Dendritic cell treated with granulocyte-macrophage colony-stimulating factor and Interleukin-4, amounts not matched to agents 40 ng/mL and 50 ng/mL, for 4 days (primary cell): ENCODE measurements around the gene ANKRD28.
"Not testable (repeated sequence)": the region's sequence is repeated elsewhere in the genome, so short reads cannot be mapped to it uniquely, and the experiment has no call there.

Experiments
- H3K27ac Mint-ChIP-seq: one replicate; pipeline ENCODE4 v1.8.0; 2022; ENCODE audit warnings: mild to moderate bottlenecking, mixed read lengths
- H3K27me3 Mint-ChIP-seq: one replicate; pipeline ENCODE4 v1.8.0; 2022; ENCODE audit warnings: mild to moderate bottlenecking, mixed read lengths
- H3K36me3 Mint-ChIP-seq: one replicate; pipeline ENCODE4 v1.8.0; 2022; ENCODE audit warnings: low read depth, mixed read lengths
- H3K4me1 Mint-ChIP-seq: one replicate; pipeline ENCODE4 v1.8.0; 2022; ENCODE audit warnings: low read depth, mixed read lengths
- H3K4me3 Mint-ChIP-seq: one replicate; pipeline ENCODE4 v1.8.0; 2022; ENCODE audit warnings: mild to moderate bottlenecking, moderate library complexity, mixed read lengths
- H3K9me3 Mint-ChIP-seq: one replicate; pipeline ENCODE4 v1.8.0; 2022; ENCODE audit warnings: mixed read lengths
- intact Hi-C: fragments of 100-400 bp; cut with micrococcal nuclease; formaldehyde crosslinking; loops from one replicate; pipeline ENCODE4 v1.15.0; 2022

ANKRD28 gene

GRCh38 chr3:15750143-15750542 lies 47.6 kb downstream of the ANKRD28 start:
- H3K9me3 Mint-ChIP-seq = peaks cover 12% of the 10 kb centered on the region
- H3K36me3 Mint-ChIP-seq = peaks cover 7% of the 10 kb centered on the region
- H3K4me3 Mint-ChIP-seq = no peak overlapping the region
- intact Hi-C loops = no loop called here
- no peak overlapping the region for H3K27ac Mint-ChIP-seq
- no peaks in the 10 kb centered on the region for H3K27me3 Mint-ChIP-seq
- no peaks in the 10 kb centered on the region for H3K4me1 Mint-ChIP-seq

GRCh38 chr3:15745896-15746295 lies 51.9 kb downstream of the ANKRD28 start:
- intact Hi-C loops, H3K27me3 Mint-ChIP-seq, H3K4me1 Mint-ChIP-seq, H3K27ac Mint-ChIP-seq, H3K4me3 Mint-ChIP-seq: not testable (repeated sequence)
- Mint-ChIP-seq H3K9me3 (peaks cover 24% of the 10 kb centered on the region), H3K36me3 (peaks cover 26% of the 10 kb centered on the region)

- peaks cover 30% of the 10 kb centered on the region for H3K36me3 Mint-ChIP-seq
- no peaks in the 10 kb centered on the region for H3K27me3 Mint-ChIP-seq
- intact Hi-C loops = no loop called here
- no peak overlapping the region for H3K4me3 Mint-ChIP-seq
- H3K9me3 Mint-ChIP-seq = peaks cover 31% of the 10 kb centered on the region
- no peak overlapping the region for H3K27ac Mint-ChIP-seq
- H3K4me1 Mint-ChIP-seq = no peaks in the 10 kb centered on the region
Observed at GRCh38 chr3:15744176-15744575, 53.6 kb downstream of the ANKRD28 start.

- H3K9me3 Mint-ChIP-seq = peaks cover 35% of the 10 kb centered on the region
- no peaks in the 10 kb centered on the region for H3K4me1 Mint-ChIP-seq
- intact Hi-C loops = no loop called here
- no peak overlapping the region for H3K4me3 Mint-ChIP-seq
- peaks cover 35% of the 10 kb centered on the region for H3K36me3 Mint-ChIP-seq
- no peaks in the 10 kb centered on the region for H3K27me3 Mint-ChIP-seq
- H3K27ac Mint-ChIP-seq = no peak overlapping the region
Observed at GRCh38 chr3:15743587-15744009, 54.2 kb downstream of the ANKRD28 start.

- H3K27me3 Mint-ChIP-seq, H3K4me1 Mint-ChIP-seq, intact Hi-C loops, H3K27ac Mint-ChIP-seq, H3K4me3 Mint-ChIP-seq: not testable (repeated sequence)
- Mint-ChIP-seq H3K36me3 (peaks cover 43% of the 10 kb centered on the region), H3K9me3 (peaks cover 44% of the 10 kb centered on the region)
Observed at GRCh38 chr3:15742236-15742635, 55.5 kb downstream of the ANKRD28 start.

- H3K27ac Mint-ChIP-seq, H3K4me3 Mint-ChIP-seq, H3K27me3 Mint-ChIP-seq, H3K4me1 Mint-ChIP-seq, intact Hi-C loops: not testable (repeated sequence)
- Mint-ChIP-seq H3K9me3 (peaks cover 35% of the 10 kb centered on the region), H3K36me3 (peaks cover 42% of the 10 kb centered on the region)
Observed at GRCh38 chr3:15738616-15739005, 59.2 kb downstream of the ANKRD28 start.

- Mint-ChIP-seq H3K36me3 (no peaks in the 10 kb centered on the region), H3K27ac (no peak overlapping the region), H3K27me3 (no peaks in the 10 kb centered on the region), H3K9me3 (no peaks in the 10 kb centered on the region), H3K4me3 (no peak overlapping the region), H3K4me1 (no peaks in the 10 kb centered on the region)
- intact Hi-C loops = no loop called here
Observed at GRCh38 chr3:15731024-15731423, 66.8 kb downstream of the ANKRD28 start.

GRCh38 chr3:15728766-15729165 lies 69.0 kb downstream of the ANKRD28 start:
- no peaks in the 10 kb centered on the region for H3K27me3 Mint-ChIP-seq
- no peaks in the 10 kb centered on the region for H3K9me3 Mint-ChIP-seq
- H3K27ac Mint-ChIP-seq = no peak overlapping the region
- no peak overlapping the region for H3K4me3 Mint-ChIP-seq
- intact Hi-C loops = no loop called here
- no peaks in the 10 kb centered on the region for H3K4me1 Mint-ChIP-seq
- H3K36me3 Mint-ChIP-seq = no peaks in the 10 kb centered on the region

GRCh38 chr3:15726881-15727280 lies 70.9 kb downstream of the ANKRD28 start:
- Mint-ChIP-seq H3K9me3 (no peaks in the 10 kb centered on the region), H3K4me3 (no peak overlapping the region), H3K36me3 (no peaks in the 10 kb centered on the region), H3K4me1 (no peaks in the 10 kb centered on the region), H3K27me3 (no peaks in the 10 kb centered on the region), H3K27ac (no peak overlapping the region)
- intact Hi-C loops = no loop called here

- Mint-ChIP-seq H3K4me1 (no peaks in the 10 kb centered on the region), H3K9me3 (no peaks in the 10 kb centered on the region), H3K27ac (no peak overlapping the region), H3K27me3 (no peaks in the 10 kb centered on the region), H3K36me3 (no peaks in the 10 kb centered on the region), H3K4me3 (no peak overlapping the region)
- intact Hi-C loops = no loop called here
Observed at GRCh38 chr3:15726043-15726442, 71.7 kb downstream of the ANKRD28 start.

GRCh38 chr3:15724446-15724845 lies 73.3 kb downstream of the ANKRD28 start:
- no peak overlapping the region for H3K27ac Mint-ChIP-seq
- H3K27me3 Mint-ChIP-seq = no peaks in the 10 kb centered on the region
- H3K9me3 Mint-ChIP-seq = no peaks in the 10 kb centered on the region
- H3K4me1 Mint-ChIP-seq = no peaks in the 10 kb centered on the region
- intact Hi-C loops = no loop called here
- peaks cover 11% of the 10 kb centered on the region for H3K36me3 Mint-ChIP-seq
- no peak overlapping the region for H3K4me3 Mint-ChIP-seq

- no peaks in the 10 kb centered on the region for H3K4me1 Mint-ChIP-seq
- H3K9me3 Mint-ChIP-seq = no peaks in the 10 kb centered on the region
- H3K27me3 Mint-ChIP-seq = no peaks in the 10 kb centered on the region
- no peak overlapping the region for H3K4me3 Mint-ChIP-seq
- peaks cover 11% of the 10 kb centered on the region for H3K36me3 Mint-ChIP-seq
- no peak overlapping the region for H3K27ac Mint-ChIP-seq
- intact Hi-C loops = no loop called here
Observed at GRCh38 chr3:15723624-15723884, 74.2 kb downstream of the ANKRD28 start.

- H3K9me3 Mint-ChIP-seq = no peaks in the 10 kb centered on the region
- H3K36me3 Mint-ChIP-seq = peaks cover 11% of the 10 kb centered on the region
- no peaks in the 10 kb centered on the region for H3K4me1 Mint-ChIP-seq
- no peaks in the 10 kb centered on the region for H3K27me3 Mint-ChIP-seq
- intact Hi-C loops = no loop called here
- no peak overlapping the region for H3K27ac Mint-ChIP-seq
- no peak overlapping the region for H3K4me3 Mint-ChIP-seq
Observed at GRCh38 chr3:15722877-15723623, 74.7 kb downstream of the ANKRD28 start.

- no peak overlapping the region for H3K4me3 Mint-ChIP-seq
- no peak overlapping the region for H3K27ac Mint-ChIP-seq
- intact Hi-C loops = no loop called here
- H3K27me3 Mint-ChIP-seq = no peaks in the 10 kb centered on the region
- no peaks in the 10 kb centered on the region for H3K4me1 Mint-ChIP-seq
- H3K9me3 Mint-ChIP-seq = no peaks in the 10 kb centered on the region
- peaks cover 17% of the 10 kb centered on the region for H3K36me3 Mint-ChIP-seq
Observed at GRCh38 chr3:15716178-15716577, 81.6 kb downstream of the ANKRD28 start.

GRCh38 chr3:15714448-15714847 lies 83.3 kb downstream of the ANKRD28 start:
- Mint-ChIP-seq H3K36me3 (peaks cover 6% of the 10 kb centered on the region), H3K4me3 (no peak overlapping the region), H3K27me3 (no peaks in the 10 kb centered on the region), H3K9me3 (no peaks in the 10 kb centered on the region), H3K4me1 (peaks cover under 1% of the 10 kb centered on the region), H3K27ac (no peak overlapping the region)
- intact Hi-C loops = no loop called here
